ENCODE data around the gene GRPEL1. TPM values are rescaled to one million over a fixed set of nuclear protein-coding genes. Genes with fewer than 3 reads are reported as not detected.

Gene GRPEL1
- total and polyA plus RNA-seq, 9 of the 15 experiments (the other 6 are each of a cell fraction or from before 2014, with no cell fraction given), result 43.4 to 192 (median 86.6) TPM

DNA sequence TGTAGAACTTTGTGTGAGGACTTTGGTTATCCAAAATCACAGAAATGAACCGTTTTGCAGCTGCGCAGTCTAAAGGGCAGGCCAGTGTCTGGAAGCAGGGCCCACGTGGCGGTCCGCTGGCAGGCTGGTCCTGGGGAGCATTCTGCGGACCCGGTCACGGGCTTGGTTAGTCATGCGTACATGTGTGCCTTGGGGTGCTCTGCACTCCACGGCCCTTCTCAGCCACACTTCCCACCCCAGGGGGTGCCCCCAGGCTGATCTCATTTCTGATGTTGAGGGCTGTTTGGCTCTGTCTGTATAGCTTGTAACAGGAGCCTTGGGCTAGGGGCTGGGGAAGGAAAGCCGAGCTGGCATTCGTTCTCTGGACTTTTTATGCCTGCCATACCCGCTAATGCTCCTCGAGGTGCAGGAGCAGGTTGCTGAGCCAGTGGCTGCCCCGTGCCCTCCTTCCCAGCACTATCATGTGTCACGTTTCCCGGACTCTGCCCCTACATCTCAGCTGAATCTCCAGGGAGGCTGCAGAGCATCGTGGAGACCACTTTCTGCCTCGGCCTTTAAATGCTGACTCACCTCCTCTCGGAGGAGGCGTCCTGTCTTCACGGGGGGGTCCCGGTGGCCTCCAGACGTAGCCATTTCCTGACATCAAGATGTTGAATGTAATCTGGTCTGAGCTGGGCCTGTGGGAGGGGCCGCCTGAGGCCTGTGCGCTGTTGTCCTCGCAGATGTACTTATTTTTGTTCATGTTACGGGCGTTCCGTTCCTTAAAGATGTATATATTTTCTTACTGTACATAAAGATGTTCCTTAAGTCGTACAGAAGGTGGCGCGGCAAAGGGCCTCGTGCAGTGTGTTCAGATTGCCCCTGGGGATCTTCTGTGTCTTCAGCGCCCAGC lies 36.1 kb downstream of the GRPEL1 start (continued):
- TF ChIP-seq, protein P1, sequence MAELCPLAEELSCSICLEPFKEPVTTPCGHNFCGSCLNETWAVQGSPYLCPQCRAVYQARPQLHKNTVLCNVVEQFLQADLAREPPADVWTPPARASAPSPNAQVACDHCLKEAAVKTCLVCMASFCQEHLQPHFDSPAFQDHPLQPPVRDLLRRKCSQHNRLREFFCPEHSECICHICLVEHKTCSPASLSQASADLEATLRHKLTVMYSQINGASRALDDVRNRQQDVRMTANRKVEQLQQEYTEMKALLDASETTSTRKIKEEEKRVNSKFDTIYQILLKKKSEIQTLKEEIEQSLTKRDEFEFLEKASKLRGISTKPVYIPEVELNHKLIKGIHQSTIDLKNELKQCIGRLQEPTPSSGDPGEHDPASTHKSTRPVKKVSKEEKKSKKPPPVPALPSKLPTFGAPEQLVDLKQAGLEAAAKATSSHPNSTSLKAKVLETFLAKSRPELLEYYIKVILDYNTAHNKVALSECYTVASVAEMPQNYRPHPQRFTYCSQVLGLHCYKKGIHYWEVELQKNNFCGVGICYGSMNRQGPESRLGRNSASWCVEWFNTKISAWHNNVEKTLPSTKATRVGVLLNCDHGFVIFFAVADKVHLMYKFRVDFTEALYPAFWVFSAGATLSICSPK (IDR thresholded peaks at IDR 0.05; ENCODE audit: borderline replicate concordance), result no peak
- TF ChIP-seq ZNF707 (CRISPR knock-in tag; conservative IDR thresholded peaks at IDR 0.05) (no peak), TEAD2 (tag; IDR thresholded peaks at IDR 0.05) (no peak), BCOR (IDR thresholded peaks at IDR 0.05) (peak; percentile 47; the same call in 1 of the 2 replicates), ETV5 (CRISPR knock-in tag; IDR thresholded peaks at IDR 0.05; ENCODE audit: low read depth) (peak; percentile 79), NRF1 (conservative IDR thresholded peaks at IDR 0.05 in 1 of 2, IDR thresholded peaks at IDR 0.05 in 1 of 2) (peak; percentile 38 to 63; a peak in 3 of 4 replicates), PCBP1 (IDR thresholded peaks at IDR 0.05; ENCODE audit: low read depth, low read length, poor library complexity, severe bottlenecking) (no peak), POLR2B (IDR thresholded peaks at IDR 0.05; ENCODE audit: low read depth, partially characterized antibody) (peak; percentile 8), POLR2G (IDR thresholded peaks at IDR 0.05; ENCODE audit: low read depth, low read length) (0 out of 2 replicates have a peak, but pooled peaks have one; percentile 12), EHMT2 (IDR thresholded peaks at IDR 0.05) (no peak), RNF2 (IDR thresholded peaks at IDR 0.05) (peak; percentile 71; the same call in 1 of the 2 replicates), ZNF785 (CRISPR knock-in tag; IDR thresholded peaks at IDR 0.05) (no peak)
- TF ChIP-seq, protein P2, sequence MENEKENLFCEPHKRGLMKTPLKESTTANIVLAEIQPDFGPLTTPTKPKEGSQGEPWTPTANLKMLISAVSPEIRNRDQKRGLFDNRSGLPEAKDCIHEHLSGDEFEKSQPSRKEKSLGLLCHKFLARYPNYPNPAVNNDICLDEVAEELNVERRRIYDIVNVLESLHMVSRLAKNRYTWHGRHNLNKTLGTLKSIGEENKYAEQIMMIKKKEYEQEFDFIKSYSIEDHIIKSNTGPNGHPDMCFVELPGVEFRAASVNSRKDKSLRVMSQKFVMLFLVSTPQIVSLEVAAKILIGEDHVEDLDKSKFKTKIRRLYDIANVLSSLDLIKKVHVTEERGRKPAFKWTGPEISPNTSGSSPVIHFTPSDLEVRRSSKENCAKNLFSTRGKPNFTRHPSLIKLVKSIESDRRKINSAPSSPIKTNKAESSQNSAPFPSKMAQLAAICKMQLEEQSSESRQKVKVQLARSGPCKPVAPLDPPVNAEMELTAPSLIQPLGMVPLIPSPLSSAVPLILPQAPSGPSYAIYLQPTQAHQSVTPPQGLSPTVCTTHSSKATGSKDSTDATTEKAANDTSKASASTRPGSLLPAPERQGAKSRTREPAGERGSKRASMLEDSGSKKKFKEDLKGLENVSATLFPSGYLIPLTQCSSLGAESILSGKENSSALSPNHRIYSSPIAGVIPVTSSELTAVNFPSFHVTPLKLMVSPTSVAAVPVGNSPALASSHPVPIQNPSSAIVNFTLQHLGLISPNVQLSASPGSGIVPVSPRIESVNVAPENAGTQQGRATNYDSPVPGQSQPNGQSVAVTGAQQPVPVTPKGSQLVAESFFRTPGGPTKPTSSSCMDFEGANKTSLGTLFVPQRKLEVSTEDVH (IDR thresholded peaks at IDR 0.05; ENCODE audit: low read depth, partially characterized antibody), result peak; percentile 51
- TF ChIP-seq, protein P3, sequence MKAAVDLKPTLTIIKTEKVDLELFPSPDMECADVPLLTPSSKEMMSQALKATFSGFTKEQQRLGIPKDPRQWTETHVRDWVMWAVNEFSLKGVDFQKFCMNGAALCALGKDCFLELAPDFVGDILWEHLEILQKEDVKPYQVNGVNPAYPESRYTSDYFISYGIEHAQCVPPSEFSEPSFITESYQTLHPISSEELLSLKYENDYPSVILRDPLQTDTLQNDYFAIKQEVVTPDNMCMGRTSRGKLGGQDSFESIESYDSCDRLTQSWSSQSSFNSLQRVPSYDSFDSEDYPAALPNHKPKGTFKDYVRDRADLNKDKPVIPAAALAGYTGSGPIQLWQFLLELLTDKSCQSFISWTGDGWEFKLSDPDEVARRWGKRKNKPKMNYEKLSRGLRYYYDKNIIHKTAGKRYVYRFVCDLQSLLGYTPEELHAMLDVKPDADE (conservative IDR thresholded peaks at IDR 0.05; ENCODE audit: control insufficient read depth, low read depth, low read length), result peak; percentile 63; the same call in 1 of the 2 replicates
- TF ChIP-seq, protein P4, sequence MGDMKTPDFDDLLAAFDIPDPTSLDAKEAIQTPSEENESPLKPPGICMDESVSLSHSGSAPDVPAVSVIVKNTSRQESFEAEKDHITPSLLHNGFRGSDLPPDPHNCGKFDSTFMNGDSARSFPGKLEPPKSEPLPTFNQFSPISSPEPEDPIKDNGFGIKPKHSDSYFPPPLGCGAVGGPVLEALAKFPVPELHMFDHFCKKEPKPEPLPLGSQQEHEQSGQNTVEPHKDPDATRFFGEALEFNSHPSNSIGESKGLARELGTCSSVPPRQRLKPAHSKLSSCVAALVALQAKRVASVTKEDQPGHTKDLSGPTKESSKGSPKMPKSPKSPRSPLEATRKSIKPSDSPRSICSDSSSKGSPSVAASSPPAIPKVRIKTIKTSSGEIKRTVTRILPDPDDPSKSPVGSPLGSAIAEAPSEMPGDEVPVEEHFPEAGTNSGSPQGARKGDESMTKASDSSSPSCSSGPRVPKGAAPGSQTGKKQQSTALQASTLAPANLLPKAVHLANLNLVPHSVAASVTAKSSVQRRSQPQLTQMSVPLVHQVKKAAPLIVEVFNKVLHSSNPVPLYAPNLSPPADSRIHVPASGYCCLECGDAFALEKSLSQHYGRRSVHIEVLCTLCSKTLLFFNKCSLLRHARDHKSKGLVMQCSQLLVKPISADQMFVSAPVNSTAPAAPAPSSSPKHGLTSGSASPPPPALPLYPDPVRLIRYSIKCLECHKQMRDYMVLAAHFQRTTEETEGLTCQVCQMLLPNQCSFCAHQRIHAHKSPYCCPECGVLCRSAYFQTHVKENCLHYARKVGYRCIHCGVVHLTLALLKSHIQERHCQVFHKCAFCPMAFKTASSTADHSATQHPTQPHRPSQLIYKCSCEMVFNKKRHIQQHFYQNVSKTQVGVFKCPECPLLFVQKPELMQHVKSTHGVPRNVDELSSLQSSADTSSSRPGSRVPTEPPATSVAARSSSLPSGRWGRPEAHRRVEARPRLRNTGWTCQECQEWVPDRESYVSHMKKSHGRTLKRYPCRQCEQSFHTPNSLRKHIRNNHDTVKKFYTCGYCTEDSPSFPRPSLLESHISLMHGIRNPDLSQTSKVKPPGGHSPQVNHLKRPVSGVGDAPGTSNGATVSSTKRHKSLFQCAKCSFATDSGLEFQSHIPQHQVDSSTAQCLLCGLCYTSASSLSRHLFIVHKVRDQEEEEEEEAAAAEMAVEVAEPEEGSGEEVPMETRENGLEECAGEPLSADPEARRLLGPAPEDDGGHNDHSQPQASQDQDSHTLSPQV (IDR thresholded peaks at IDR 0.05), result peak; percentile 88

Data from K562 (cell line).